Subcutaneous abdominal adipose tissue (tissue), 5 donors: Measurements from ENCODE around the gene ATXN1.
"Not testable (repeated sequence)": the region's sequence is repeated elsewhere in the genome, so short reads cannot be mapped to it uniquely, and the experiment has no call there.

ENCODE experiments used
- H3K27ac ChIP-seq: one replicate; pipeline ENCODE4 v1.7.0; 2013; ENCODE audit warnings: low read depth, mild to moderate bottlenecking, inconsistent platforms, low read length, moderate library complexity
- H3K27me3 ChIP-seq, 5 donors: one replicate each; pipeline ENCODE4 v1.7.0; 2013; ENCODE audit warnings: low read length in 5 of 5, inconsistent platforms in 1 of 5; ENCODE audit not compliant: control insufficient read depth in 5 of 5, insufficient read depth in 4 of 5
- H3K36me3 ChIP-seq, 5 donors: one replicate each; pipeline ENCODE4 v1.7.0; 2013; ENCODE audit warnings: low read length in 5 of 5; ENCODE audit not compliant: control insufficient read depth in 5 of 5, insufficient read depth in 5 of 5
- H3K4me1 ChIP-seq, 5 donors: one replicate each; pipeline ENCODE4 v1.7.0; 2013; ENCODE audit warnings: low read length in 5 of 5, mild to moderate bottlenecking in 3 of 5, moderate library complexity in 1 of 5; ENCODE audit not compliant: control insufficient read depth in 5 of 5, insufficient read depth in 5 of 5
- H3K4me3 ChIP-seq, 5 donors: one replicate each; pipeline ENCODE4 v1.7.0; 2013; ENCODE audit warnings: low read length in 5 of 5, low read depth in 1 of 5
- H3K9ac ChIP-seq, 5 donors: one replicate each; pipeline ENCODE4 v1.7.0; 2013; ENCODE audit warnings: low read length in 5 of 5, mild to moderate bottlenecking in 4 of 5, moderate library complexity in 3 of 5
- H3K9me3 ChIP-seq, 5 donors: one replicate each; pipeline ENCODE4 v1.7.0; 2013; ENCODE audit warnings: low read length in 5 of 5; ENCODE audit not compliant: control insufficient read depth in 5 of 5
- donor health status: healthy.
- donor health status: healthy.
- donor health status: healthy.
- donor health status: healthy.
- donor health status: healthy.

Gene ATXN1

DNA sequence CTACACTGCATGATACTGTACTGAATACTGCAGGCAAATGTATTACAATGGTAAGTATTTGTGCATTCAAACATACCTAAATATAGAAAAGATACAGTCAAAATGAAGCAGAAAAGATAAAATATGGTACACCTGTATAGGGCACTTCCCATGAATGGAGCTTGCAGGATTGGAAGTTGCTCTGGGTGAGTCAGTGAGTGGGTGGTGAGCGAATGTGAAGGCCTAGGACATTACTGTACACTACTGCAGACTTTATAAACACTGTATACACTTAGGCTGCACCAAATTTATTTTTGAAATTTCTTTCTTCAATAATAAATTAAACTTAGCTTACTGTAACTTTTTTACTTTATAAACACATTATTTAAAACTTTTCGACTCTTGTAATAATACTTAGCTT is 213.1 kb downstream of the ATXN1 start:
- H3K9ac ChIP-seq: no peak overlapping the region
- no peak overlapping the region for H3K4me3 ChIP-seq
- peaks cover 0 to 13% (median 3%) of the 10 kb centered on the region in 5 donors for H3K36me3 ChIP-seq
- no peaks in the 10 kb centered on the region for H3K27me3 ChIP-seq
- H3K27ac ChIP-seq: no peak overlapping the region
- H3K9me3 ChIP-seq: no peaks in the 10 kb centered on the region
- peaks cover 2 to 25% (median 23%) of the 10 kb centered on the region in 5 donors for H3K4me1 ChIP-seq

DNA sequence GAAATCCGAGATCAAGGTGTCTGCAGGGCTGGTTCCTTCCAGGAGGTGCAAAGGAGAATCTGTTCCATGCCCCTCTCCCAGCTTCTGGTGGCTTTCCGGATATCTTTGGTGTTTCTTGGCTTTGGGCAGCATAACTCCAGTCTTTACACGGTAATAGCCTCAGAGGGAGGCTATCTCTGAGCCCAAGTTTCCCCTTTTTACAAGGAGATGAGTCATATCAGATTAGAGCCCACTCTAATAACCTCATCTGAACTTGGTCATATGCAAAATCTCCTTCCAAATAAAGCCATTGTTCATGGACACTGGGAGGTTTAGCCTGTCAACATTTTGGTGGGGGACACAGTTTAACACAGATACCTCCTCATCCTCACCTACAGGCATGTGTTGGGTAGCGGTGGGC is 213.7 kb downstream of the ATXN1 start:
- H3K36me3 ChIP-seq: peaks cover 0 to 10% (median under 1%) of the 10 kb centered on the region in 5 donors
- no peaks in the 10 kb centered on the region for H3K9me3 ChIP-seq
- H3K4me1 ChIP-seq: peaks cover 2 to 29% (median 23%) of the 10 kb centered on the region in 5 donors
- H3K27me3 ChIP-seq: no peaks in the 10 kb centered on the region
- no peak overlapping the region for H3K9ac ChIP-seq
- no peak overlapping the region for H3K27ac ChIP-seq
- no peak overlapping the region for H3K4me3 ChIP-seq

GRCh38 chr6:16546861-16547260 is 214.4 kb downstream of the ATXN1 start:
- no peak overlapping the region for H3K9ac ChIP-seq
- H3K4me3 ChIP-seq: no peak overlapping the region
- H3K27ac ChIP-seq: peak overlapping the region; percentile 25
- H3K27me3 ChIP-seq: no peaks in the 10 kb centered on the region
- peaks cover 2 to 31% (median 27%) of the 10 kb centered on the region in 5 donors for H3K4me1 ChIP-seq
- H3K9me3 ChIP-seq: no peaks in the 10 kb centered on the region
- H3K36me3 ChIP-seq: peaks cover 0 to 5% (median 0%) of the 10 kb centered on the region in 5 donors

GRCh38 chr6:16545382-16545781 is 215.9 kb downstream of the ATXN1 start:
- Histone ChIP-seq H3K36me3 (peaks cover 0 to 5% (median 0%) of the 10 kb centered on the region in 5 donors), H3K9ac (no peak overlapping the region), H3K27me3 (no peaks in the 10 kb centered on the region), H3K4me1 (peaks cover 4 to 42% (median 38%) of the 10 kb centered on the region in 5 donors), H3K9me3 (no peaks in the 10 kb centered on the region), H3K4me3 (no peak overlapping the region), H3K27ac (no peak overlapping the region)

DNA sequence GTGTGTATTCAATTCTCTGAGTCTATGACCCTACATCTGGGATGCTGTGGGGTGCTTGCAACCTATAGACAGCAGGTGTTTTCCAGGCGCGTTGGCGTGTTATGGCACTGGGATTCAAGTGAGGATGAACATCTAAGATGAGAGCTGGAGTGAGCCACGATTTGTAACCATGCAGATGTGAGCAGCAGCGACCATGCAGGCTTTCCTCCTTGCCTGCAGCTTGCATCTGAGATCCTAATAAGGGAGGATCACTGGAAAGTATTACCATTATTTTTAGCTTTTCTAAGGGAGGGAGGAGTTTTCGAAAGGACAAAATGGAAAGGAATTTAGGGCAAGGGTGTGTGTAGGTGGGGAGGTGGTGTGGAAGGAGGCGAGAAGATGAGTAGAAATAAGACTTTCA is 216.7 kb downstream of the ATXN1 start:
- H3K4me3 ChIP-seq: peak overlapping the region in 2 of 5 donors; percentile 8 to 18
- H3K4me1 ChIP-seq: peaks cover 4 to 42% (median 38%) of the 10 kb centered on the region in 5 donors
- H3K9ac ChIP-seq: no peak overlapping the region
- peaks cover 0 to 5% (median 0%) of the 10 kb centered on the region in 5 donors for H3K36me3 ChIP-seq
- no peaks in the 10 kb centered on the region for H3K9me3 ChIP-seq
- H3K27me3 ChIP-seq: no peaks in the 10 kb centered on the region
- H3K27ac ChIP-seq: no peak overlapping the region

- H3K9me3 ChIP-seq: no peaks in the 10 kb centered on the region
- H3K4me1 ChIP-seq: peaks cover 4 to 42% (median 38%) of the 10 kb centered on the region in 5 donors
- no peak overlapping the region for H3K9ac ChIP-seq
- H3K27me3 ChIP-seq: no peaks in the 10 kb centered on the region
- peak overlapping the region in 3 of 5 donors; percentile 7 to 10 (median 8) for H3K4me3 ChIP-seq
- no peak overlapping the region for H3K27ac ChIP-seq
- H3K36me3 ChIP-seq: peaks cover 0 to 5% (median 0%) of the 10 kb centered on the region in 5 donors
Observed at GRCh38 chr6:16544006-16544405, 217.3 kb downstream of the ATXN1 start.

DNA sequence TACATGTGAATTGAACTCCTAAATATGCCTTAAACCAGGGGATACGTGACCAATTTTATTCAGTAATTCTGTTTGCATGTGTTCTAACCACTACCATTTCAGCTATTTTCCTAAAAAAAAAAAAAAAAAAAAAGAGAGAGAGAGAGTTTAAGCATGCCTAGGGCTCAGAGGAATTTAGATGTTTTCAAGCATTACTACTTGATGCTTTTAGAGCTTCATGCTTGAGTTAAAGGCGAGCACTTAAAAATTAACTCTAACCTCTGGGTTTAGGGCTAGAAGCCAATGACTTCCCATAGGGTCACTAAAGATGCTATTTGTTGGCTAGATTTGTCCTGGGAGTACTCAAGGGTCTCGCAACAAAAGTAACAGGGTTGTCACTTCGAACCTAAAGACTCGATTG is 217.7 kb downstream of the ATXN1 start:
- Histone ChIP-seq H3K9me3 (no peaks in the 10 kb centered on the region), H3K4me1 (peaks cover 4 to 42% (median 38%) of the 10 kb centered on the region in 5 donors), H3K27ac (no peak overlapping the region), H3K36me3 (peaks cover 0 to 5% (median 0%) of the 10 kb centered on the region in 5 donors), H3K9ac (no peak overlapping the region), H3K4me3 (no peak overlapping the region), H3K27me3 (no peaks in the 10 kb centered on the region)

DNA sequence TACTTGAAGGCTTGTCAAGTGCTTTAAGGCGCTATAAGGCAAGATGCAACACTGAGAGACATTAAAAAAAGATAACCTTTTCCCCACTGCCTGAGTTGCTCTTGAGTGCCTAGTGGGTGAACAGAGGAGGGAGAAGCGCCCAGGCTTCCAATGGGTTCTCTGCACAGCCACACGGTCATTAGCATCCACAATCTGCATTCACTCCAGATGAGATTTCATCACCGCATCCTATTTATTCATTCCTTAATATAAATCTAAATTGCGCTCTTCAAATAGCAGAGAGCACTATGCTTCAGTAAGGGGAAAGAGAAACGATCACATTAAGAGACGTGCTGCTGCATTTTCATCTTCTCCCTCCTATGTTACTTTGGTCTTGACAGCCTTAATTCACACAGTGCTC is 219.2 kb downstream of the ATXN1 start:
- Histone ChIP-seq H3K27ac (peak overlapping the region; percentile 21), H3K4me3 (no peak overlapping the region), H3K9me3 (no peaks in the 10 kb centered on the region), H3K36me3 (no peaks in the 10 kb centered on the region), H3K27me3 (no peaks in the 10 kb centered on the region), H3K4me1 (peaks cover 4 to 38% (median 33%) of the 10 kb centered on the region in 5 donors), H3K9ac (no peak overlapping the region)

DNA sequence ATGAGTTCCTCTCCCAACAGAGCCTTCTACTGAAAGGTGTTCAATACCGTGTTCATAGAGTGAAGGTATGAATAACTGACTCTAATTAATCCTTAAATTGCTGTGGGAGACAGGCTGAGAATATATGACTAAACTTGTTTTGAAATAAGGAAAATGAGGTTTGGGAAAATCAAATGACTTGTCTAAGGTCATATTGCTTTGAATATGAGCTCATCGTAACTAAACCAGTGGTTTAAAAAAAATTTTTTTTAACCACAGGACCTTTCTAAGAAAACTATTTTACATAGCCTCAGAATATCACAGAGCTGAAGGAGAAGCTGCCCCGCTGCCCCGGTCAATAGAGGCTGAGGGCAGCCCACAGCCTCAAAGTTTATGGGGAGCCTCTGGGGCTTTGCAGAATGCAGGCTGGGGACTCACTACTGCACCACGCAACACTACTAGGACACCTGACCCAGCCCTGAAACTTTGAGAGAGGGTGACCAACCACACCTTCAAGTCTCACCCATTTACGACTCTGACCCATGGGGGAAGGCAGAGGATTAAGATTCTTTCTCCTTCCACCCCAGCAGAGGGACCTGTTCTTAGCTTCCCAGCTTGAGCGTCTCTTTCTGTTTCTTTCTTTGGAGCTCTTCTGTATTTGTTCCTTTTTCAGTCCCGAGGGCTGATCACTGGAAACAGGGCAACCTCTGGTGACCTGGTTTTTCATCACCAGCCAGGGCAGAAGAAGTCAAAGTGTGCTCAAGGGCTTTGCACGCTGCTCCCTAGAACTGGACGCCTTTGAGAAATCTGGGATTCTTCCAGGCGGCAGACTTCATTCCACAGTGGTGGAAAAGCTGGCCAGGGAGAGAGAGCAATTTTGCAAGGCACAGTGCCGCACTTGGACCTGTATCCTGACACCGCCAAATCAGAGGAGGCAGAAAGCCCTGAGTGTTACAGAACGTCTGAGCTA is 220.2 kb downstream of the ATXN1 start:
- peak overlapping the region; percentile 21 for H3K27ac ChIP-seq

GRCh38 chr6:16540383-16540782 is 220.9 kb downstream of the ATXN1 start:
- not testable (repeated sequence) for H3K27me3 ChIP-seq, H3K27ac ChIP-seq, H3K36me3 ChIP-seq, H3K9me3 ChIP-seq, H3K9ac ChIP-seq, H3K4me3 ChIP-seq
- H3K4me1 ChIP-seq: peaks cover 4 to 34% (median 32%) of the 10 kb centered on the region in 5 donors

More for the DNA sequence above, 220.2 kb downstream of the ATXN1 start:
- peak overlapping the region in 2 of 5 donors; percentile 3 to 14 for H3K4me3 ChIP-seq
- peak overlapping the region in 1 of 5 donors; percentile 20 for H3K9ac ChIP-seq
- no peaks in the 10 kb centered on the region for H3K9me3 ChIP-seq
- peaks cover 4 to 34% (median 32%) of the 10 kb centered on the region in 5 donors for H3K4me1 ChIP-seq
- no peaks in the 10 kb centered on the region for H3K36me3 ChIP-seq
- no peaks in the 10 kb centered on the region for H3K27me3 ChIP-seq
